Fibroblast of skin of right quadriceps (primary cell): ENCODE data around the gene ZNF407.

ENCODE experiments used
- DNase-seq: peaks from one replicate; pipeline ENCODE4 v3.0.0-alpha.2; 2013

Gene ZNF407

GRCh38 chr18:74734013-74734444, 136.4 kb downstream of the ZNF407 start:
- DNase-seq: no peak

- DNase-seq: no peak
Observed at GRCh38 chr18:74739926-74740325, 142.3 kb downstream of the ZNF407 start.

GRCh38 chr18:74742573-74743243, 145.0 kb downstream of the ZNF407 start:
- DNase-seq: peak; percentile 56

- peak; percentile 68 for DNase-seq
Observed at GRCh38 chr18:74745633-74746403, 148.1 kb downstream of the ZNF407 start.

- DNase-seq: no peak
Observed at GRCh38 chr18:74748809-74749208, 151.1 kb downstream of the ZNF407 start.

GRCh38 chr18:74758995-74759394, 161.3 kb downstream of the ZNF407 start:
- DNase-seq: no peak

- DNase-seq: no peak
Observed at GRCh38 chr18:74760026-74760425, 162.4 kb downstream of the ZNF407 start.

GRCh38 chr18:74760436-74760835, 162.8 kb downstream of the ZNF407 start:
- DNase-seq: no peak

GRCh38 chr18:74766251-74766650, 168.6 kb downstream of the ZNF407 start:
- no peak for DNase-seq

- DNase-seq: peak; percentile 9
Observed at GRCh38 chr18:74768096-74768495, 170.4 kb downstream of the ZNF407 start.

GRCh38 chr18:74773171-74773624, 175.5 kb downstream of the ZNF407 start:
- no peak for DNase-seq

- no peak for DNase-seq
Observed at GRCh38 chr18:74774486-74774885, 176.8 kb downstream of the ZNF407 start.

- DNase-seq: peak; percentile 58
Observed at GRCh38 chr18:74775239-74775638, 177.6 kb downstream of the ZNF407 start.

GRCh38 chr18:74778191-74778847, 180.6 kb downstream of the ZNF407 start:
- peak; percentile 15 for DNase-seq

- no peak for DNase-seq
Observed at GRCh38 chr18:74784752-74785151, 187.1 kb downstream of the ZNF407 start.

- no peak for DNase-seq
Observed at GRCh38 chr18:74785632-74786031, 188.0 kb downstream of the ZNF407 start.

GRCh38 chr18:74788657-74789056, 191.0 kb downstream of the ZNF407 start:
- DNase-seq: no peak

- DNase-seq: no peak
Observed at GRCh38 chr18:74789078-74789477, 191.4 kb downstream of the ZNF407 start.

GRCh38 chr18:74790451-74790850, 192.8 kb downstream of the ZNF407 start:
- DNase-seq: no peak

GRCh38 chr18:74791501-74792194, 194.0 kb downstream of the ZNF407 start:
- no peak for DNase-seq

GRCh38 chr18:74793746-74794145, 196.1 kb downstream of the ZNF407 start:
- DNase-seq: no peak

GRCh38 chr18:74795751-74796150, 198.1 kb downstream of the ZNF407 start:
- DNase-seq: peak; percentile 12

GRCh38 chr18:74796211-74796610, 198.5 kb downstream of the ZNF407 start:
- no peak for DNase-seq
